HepG2 (cell line): ENCODE measurements around the gene CAD. TPM values are rescaled to one million over a fixed set of nuclear protein-coding genes. Genes with fewer than 3 reads are reported as not detected.
A peak's percentile ranks its signal among the peaks of the same experiment; 100 is the strongest.

ENCODE experiments used
- BRF2 ChIP-seq: sonication (generic); formaldehyde crosslinking; IDR thresholded peaks from 2 replicates; pipeline ENCODE4 v1.8.1; 2022; ENCODE audit warnings: mild to moderate bottlenecking, missing genetic modification reagents
- CCDC6 ChIP-seq: sonication (generic); formaldehyde crosslinking; IDR thresholded peaks from 2 replicates; pipeline ENCODE4 v1.8.1; 2022; ENCODE audit warnings: mild to moderate bottlenecking, missing genetic modification reagents, moderate library complexity
- CEBPG ChIP-seq: IDR thresholded peaks from 2 replicates; pipeline ENCODE4 v1.6.1; 2016
- FOXK1 ChIP-seq: sonication (generic); formaldehyde crosslinking; IDR thresholded peaks from 2 replicates; pipeline ENCODE4 v1.4.0; 2020; ENCODE audit warnings: low read depth, missing genetic modification reagents, borderline replicate concordance
- FOXP1 ChIP-seq, 2 experiments: fragments of 450-650 bp in 1 of 2; IDR thresholded peaks; 2 replicates each; pipeline ENCODE4 v1.6.1; 2017 to 2018; ENCODE audit warnings: antibody characterized with exemption in 1 of 2
- GATAD1 ChIP-seq: IDR thresholded peaks from 2 replicates; pipeline ENCODE4 v1.6.1; 2016; ENCODE audit warnings: missing genetic modification reagents, missing compliant biosample characterization
- GPBP1L1 ChIP-seq: sonication (generic); formaldehyde crosslinking; IDR thresholded peaks from 2 replicates; pipeline ENCODE4 v1.5.0; 2020; ENCODE audit warnings: mild to moderate bottlenecking, missing genetic modification reagents
- HDAC2 ChIP-seq: sonication (generic); formaldehyde crosslinking; IDR thresholded peaks from 2 replicates; pipeline ENCODE4 v1.4.0; 2020; ENCODE audit warnings: missing genetic modification reagents
- JARID2 ChIP-seq: sonication (generic); formaldehyde crosslinking; IDR thresholded peaks from 2 replicates; pipeline ENCODE4 v1.8.1; 2023; ENCODE audit warnings: missing genetic modification reagents, inconsistent platforms; ENCODE audit not compliant: insufficient replicate concordance
- KAT7 ChIP-seq: IDR thresholded peaks from 2 replicates; pipeline ENCODE4 v1.6.1; 2018; ENCODE audit warnings: borderline replicate concordance, missing compliant biosample characterization
- PAF1 ChIP-seq: IDR thresholded peaks from 2 replicates; pipeline ENCODE4 v1.6.1; 2016; ENCODE audit warnings: missing genetic modification reagents, missing compliant biosample characterization
- PLSCR1 ChIP-seq: sonication (generic); formaldehyde crosslinking; IDR thresholded peaks from 2 replicates; pipeline ENCODE4 v1.5.0; 2020; ENCODE audit warnings: missing genetic modification reagents, mild to moderate bottlenecking, borderline replicate concordance
- REL ChIP-seq: sonication (generic); formaldehyde crosslinking; conservative IDR thresholded peaks from 2 replicates; pipeline ENCODE4 v1.8.0; 2022; ENCODE audit warnings: mild to moderate bottlenecking, missing genetic modification reagents, moderate library complexity
- RFX3 ChIP-seq: IDR thresholded peaks from 2 replicates; pipeline ENCODE4 v1.6.1; 2016; ENCODE audit warnings: missing biosample characterization, missing genetic modification reagents
- RORA ChIP-seq: sonication (generic); formaldehyde crosslinking; IDR thresholded peaks from 2 replicates; pipeline ENCODE4 v1.5.0; 2020; ENCODE audit warnings: mild to moderate bottlenecking, missing genetic modification reagents, moderate library complexity
- SATB2 ChIP-seq: sonication (generic); formaldehyde crosslinking; IDR thresholded peaks from 2 replicates; pipeline ENCODE4 v1.5.0; 2020; ENCODE audit warnings: missing genetic modification reagents
- SIN3A ChIP-seq: IDR thresholded peaks from 2 replicates; pipeline ENCODE4 v1.6.1; 2011; ENCODE audit warnings: low read depth, mild to moderate bottlenecking, control low read depth, low read length, borderline replicate concordance
- SRSF9 ChIP-seq: fragments of 200-400 bp; formaldehyde crosslinking; IDR thresholded peaks from 2 replicates; pipeline ENCODE4 v1.6.1; 2018; ENCODE audit warnings: borderline replicate concordance, mild to moderate bottlenecking, low read depth, low read length; ENCODE audit not compliant: insufficient read depth, poor library complexity, severe bottlenecking
- TFDP2 ChIP-seq: sonication (generic); formaldehyde crosslinking; IDR thresholded peaks from 2 replicates; pipeline ENCODE4 v1.4.0; 2020; ENCODE audit warnings: missing genetic modification reagents
- ZBTB33 ChIP-seq: sonication (generic); formaldehyde crosslinking; IDR thresholded peaks from 2 replicates; pipeline ENCODE4 v1.4.0; 2020; ENCODE audit warnings: missing genetic modification reagents
- ZBTB39 ChIP-seq: sonication (generic); formaldehyde crosslinking; IDR thresholded peaks from 2 replicates; pipeline ENCODE4 v1.5.0; 2020; ENCODE audit warnings: missing genetic modification reagents
- ZNF788 ChIP-seq: sonication (generic); formaldehyde crosslinking; IDR thresholded peaks from 2 replicates; pipeline ENCODE4 v1.5.0; 2020; ENCODE audit warnings: mild to moderate bottlenecking, missing genetic modification reagents, borderline replicate concordance
- polyA plus RNA-seq, 8 experiments: library from polyadenylated mRNA; depleted of rRNA in 3 of 8; stranded (reverse) in 7 of 8; unstranded in 1 of 8; fragments of >200 nt; fragmentation: Illumina TruSeq in 4 of 8; extraction: Trizol in 4 of 8; gene quantifications; 2 replicates each; pipeline versions ENCODE4 v1.2.1 to v1.2.3, GENCODE V29; 2011 to 2016; ENCODE audit warnings: low read depth in 4 of 8, missing spikeins in 1 of 8, mixed read lengths in 1 of 8; ENCODE audit not compliant: insufficient read depth in 1 of 8
- total RNA-seq, 5 experiments: library from RNA; depleted of rRNA; stranded (reverse); fragments of >200 nt; fragmentation: Illumina TruSeq; extraction: Trizol; gene quantifications; 2 replicates each; pipeline ENCODE4 v1.2.3, GENCODE V29; 2016; ENCODE audit warnings: low read depth in 1 of 5

CAD gene
- total and polyA plus RNA-seq, 2 of the 13 experiments (the other 11 are each of a cell fraction or from before 2014, with no cell fraction given), result 21.7 to 37.0 TPM

- TF ChIP-seq ZBTB33 (peak; percentile 92), ZBTB39 (CRISPR knock-in tag) (no peak), RORA (CRISPR knock-in tag) (no peak), RFX3 (peak; percentile 85), BRF2 (no peak), PLSCR1 (CRISPR knock-in tag) (no peak), JARID2 (CRISPR knock-in tag) (no peak), CEBPG (CRISPR knock-in tag) (peak; percentile 98), PAF1 (no peak), KAT7 (CRISPR knock-in tag) (no peak; the same call in none of the 2 replicates), GATAD1 (CRISPR knock-in tag) (peak; percentile 79), SIN3A (peak; percentile 55; the same call in 1 of the 2 replicates), CCDC6 (CRISPR knock-in tag) (no peak; the same call in 1 of the 2 replicates), FOXK1 (CRISPR knock-in tag) (peak; percentile 100), ZNF788 (CRISPR knock-in tag) (no peak), SRSF9 (no peak), REL (CRISPR knock-in tag) (no peak), FOXP1 (IDR thresholded peaks at IDR 0.05) (peak; percentile 84), FOXP1 (CRISPR knock-in tag; IDR thresholded peaks at IDR 0.05) (peak; percentile 99), GPBP1L1 (CRISPR knock-in tag) (no peak), HDAC2 (peak; percentile 96), TFDP2 (CRISPR knock-in tag) (peak; percentile 57), SATB2 (peak; percentile 59; the same call in 1 of the 2 replicates)
Observed at GRCh38 chr2:27171351-27171848, 45.8 kb upstream of the CAD start (continued).
